Sciatic nerve (tissue), 2 donors: Measurements from ENCODE around the gene RAB40B. TPM values are rescaled to one million over a fixed set of nuclear protein-coding genes. Genes with fewer than 3 reads are reported as not detected.
"Not testable (repeated sequence)": the region's sequence is repeated elsewhere in the genome, so short reads cannot be mapped to it uniquely, and the experiment has no call there.

Experiments used
- ATAC-seq: fragments of 200-7000 bp; cut with Tn5 transposase; one replicate; pipeline ENCODE4 v1.9.1; 2020; ENCODE audit warnings: mild to moderate bottlenecking, moderate library complexity
- DNase-seq: peaks from one replicate; pipeline ENCODE4 v3.0.0-alpha.2; 2020; ENCODE audit warnings: low spot score
- intact Hi-C: fragments of 100-400 bp; cut with DNase I; formaldehyde crosslinking; loops from one replicate; pipeline ENCODE4 v1.14.2; 2022
- total RNA-seq: library from RNA; stranded (reverse); fragmentation: NEBNext Ultra II Directional; extraction: Animal tissue kit (Norgen Biotek cat#: 25700); gene quantifications from one replicate; pipeline ENCODE4 v1.2.1, GENCODE V29; 2021
- donor health status: DM: no; HTN: no; CAD: no.
- donor health status: DM: no; HTN: no; CAD: no.

The RAB40B gene
- total RNA-seq, 1 donor from 2014 or later: 30.3 TPM

- ATAC-seq (no peak), DNase-seq (peak; percentile 54)
- intact Hi-C loops: no loop called here
These were observed 39.6 kb downstream of the RAB40B start for GRCh38 chr17:82658796-82659452.

- peak; percentile 50 for DNase-seq
- ATAC-seq: no peak
- intact Hi-C loops: no loop called here
These were observed 40.2 kb downstream of the RAB40B start for GRCh38 chr17:82658331-82658730.

GRCh38 chr17:82657926-82658325 lies 40.6 kb downstream of the RAB40B start:
- intact Hi-C loops: no loop called here
- ATAC-seq: no peak

GRCh38 chr17:82656266-82656665 lies 42.2 kb downstream of the RAB40B start:
- DNase-seq: no peak
- intact Hi-C loops: no loop called here
- ATAC-seq: no peak

More at GRCh38 chr17:82657926-82658325, 40.6 kb downstream of the RAB40B start:
- peak; percentile 54 for DNase-seq

GRCh38 chr17:82655523-82655922 lies 43.0 kb downstream of the RAB40B start:
- intact Hi-C loops: no loop called here
- ATAC-seq: no peak
- DNase-seq: no peak

GRCh38 chr17:82655038-82655479 lies 43.4 kb downstream of the RAB40B start:
- DNase-seq (no peak), ATAC-seq (no peak)

GRCh38 chr17:82654611-82655010 lies 43.9 kb downstream of the RAB40B start:
- DNase-seq, ATAC-seq, intact Hi-C loops: not testable (repeated sequence)

More at GRCh38 chr17:82655038-82655479, 43.4 kb downstream of the RAB40B start:
- intact Hi-C loops: no loop called here

GRCh38 chr17:82653651-82654528 lies 44.6 kb downstream of the RAB40B start:
- intact Hi-C loops: no loop called here
- ATAC-seq (no peak), DNase-seq (no peak)

- no peak for DNase-seq
- intact Hi-C loops: no loop called here
- ATAC-seq: no peak
These were observed 47.8 kb downstream of the RAB40B start for GRCh38 chr17:82650723-82651122.

GRCh38 chr17:82649501-82650261 lies 48.8 kb downstream of the RAB40B start:
- intact Hi-C loops: no loop called here
- DNase-seq (no peak), ATAC-seq (peak; percentile 1)

- DNase-seq (peak; percentile 85), ATAC-seq (peak; percentile 57)
- intact Hi-C loops: no loop called here
These were observed 49.7 kb downstream of the RAB40B start for GRCh38 chr17:82648742-82649331.

GRCh38 chr17:82648165-82648668 lies 50.3 kb downstream of the RAB40B start, which contains the start of gene WDR45B:
TSS of gene WDR45B (minus strand) at chr17:82648444. CDS start at chr17:82648340, 104 bp downstream.
- ATAC-seq (peak; percentile 96), DNase-seq (peak; percentile 96)
- intact Hi-C loops: no loop called here

GRCh38 chr17:82647593-82648164 lies 50.8 kb downstream of the RAB40B start:
- ATAC-seq: peak; percentile 3
- peak; percentile 79 for DNase-seq
- intact Hi-C loops: no loop called here

GRCh38 chr17:82645516-82645915 lies 53.0 kb downstream of the RAB40B start:
- ATAC-seq: no peak
- DNase-seq: no peak
- intact Hi-C loops: no loop called here

- DNase-seq (no peak), ATAC-seq (no peak)
- intact Hi-C loops: no loop called here
These were observed 54.4 kb downstream of the RAB40B start for GRCh38 chr17:82644148-82644547.

- no peak for DNase-seq
- intact Hi-C loops: no loop called here
- no peak for ATAC-seq
These were observed 56.5 kb downstream of the RAB40B start for GRCh38 chr17:82642022-82642421.

GRCh38 chr17:82640036-82640435 lies 58.5 kb downstream of the RAB40B start:
- DNase-seq (no peak), ATAC-seq (peak; percentile 8)
- intact Hi-C loops: no loop called here

- intact Hi-C loops: no loop called here
- ATAC-seq: peak; percentile 14
- no peak for DNase-seq
These were observed 58.9 kb downstream of the RAB40B start for GRCh38 chr17:82639628-82640027.
